GM12865 (cell line): ENCODE results near the gene EIPR1.

ENCODE experiments used
- DNase-seq: peaks from one replicate; pipeline ENCODE4 v3.0.0; 2010; ENCODE audit warnings: low read depth
- H3K4me3 ChIP-seq: 2 replicates; pipeline ENCODE4 v1.5.1; 2011; ENCODE audit warnings: mild to moderate bottlenecking, low read depth, low read length, control low read depth
- TF ChIP-seq, protein P1 (sequence below): IDR thresholded peaks from 2 replicates; pipeline ENCODE4 v1.5.1; 2011; ENCODE audit warnings: low read length, control low read depth, low read depth, inconsistent platforms; ENCODE audit not compliant: insufficient read depth; ENCODE audit errors: missing control alignments

The EIPR1 gene

DNA sequence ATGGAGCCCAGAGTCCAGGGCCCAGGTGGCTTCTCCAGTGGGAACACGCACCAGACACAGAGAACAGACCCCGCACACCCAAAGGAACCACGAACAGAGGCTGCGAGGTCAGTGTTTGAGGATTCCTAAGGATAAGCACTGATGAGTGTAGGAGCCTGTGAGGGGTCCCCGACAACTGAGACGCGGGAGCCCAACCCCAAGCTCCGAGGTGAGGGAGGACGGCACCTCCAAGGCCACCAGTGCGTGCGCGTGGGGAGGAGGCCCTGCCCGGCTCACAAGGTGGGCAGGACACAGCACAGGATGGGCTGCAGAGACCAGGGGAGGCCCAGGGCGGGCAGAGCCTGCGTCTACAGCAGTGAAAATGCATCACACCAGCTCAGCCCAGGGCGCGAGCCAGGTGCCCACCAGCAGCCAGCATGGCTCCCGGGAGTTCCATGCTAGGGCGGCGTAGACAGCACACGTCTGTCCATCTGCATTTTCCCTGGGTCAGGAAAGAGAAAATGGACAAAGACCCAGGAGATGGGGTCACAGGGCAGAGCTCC is 189.1 kb downstream of the EIPR1 start:
- no peak for DNase-seq
- TF ChIP-seq, protein P1, sequence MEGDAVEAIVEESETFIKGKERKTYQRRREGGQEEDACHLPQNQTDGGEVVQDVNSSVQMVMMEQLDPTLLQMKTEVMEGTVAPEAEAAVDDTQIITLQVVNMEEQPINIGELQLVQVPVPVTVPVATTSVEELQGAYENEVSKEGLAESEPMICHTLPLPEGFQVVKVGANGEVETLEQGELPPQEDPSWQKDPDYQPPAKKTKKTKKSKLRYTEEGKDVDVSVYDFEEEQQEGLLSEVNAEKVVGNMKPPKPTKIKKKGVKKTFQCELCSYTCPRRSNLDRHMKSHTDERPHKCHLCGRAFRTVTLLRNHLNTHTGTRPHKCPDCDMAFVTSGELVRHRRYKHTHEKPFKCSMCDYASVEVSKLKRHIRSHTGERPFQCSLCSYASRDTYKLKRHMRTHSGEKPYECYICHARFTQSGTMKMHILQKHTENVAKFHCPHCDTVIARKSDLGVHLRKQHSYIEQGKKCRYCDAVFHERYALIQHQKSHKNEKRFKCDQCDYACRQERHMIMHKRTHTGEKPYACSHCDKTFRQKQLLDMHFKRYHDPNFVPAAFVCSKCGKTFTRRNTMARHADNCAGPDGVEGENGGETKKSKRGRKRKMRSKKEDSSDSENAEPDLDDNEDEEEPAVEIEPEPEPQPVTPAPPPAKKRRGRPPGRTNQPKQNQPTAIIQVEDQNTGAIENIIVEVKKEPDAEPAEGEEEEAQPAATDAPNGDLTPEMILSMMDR, result no peak
- no peak overlapping the region for H3K4me3 ChIP-seq

DNA sequence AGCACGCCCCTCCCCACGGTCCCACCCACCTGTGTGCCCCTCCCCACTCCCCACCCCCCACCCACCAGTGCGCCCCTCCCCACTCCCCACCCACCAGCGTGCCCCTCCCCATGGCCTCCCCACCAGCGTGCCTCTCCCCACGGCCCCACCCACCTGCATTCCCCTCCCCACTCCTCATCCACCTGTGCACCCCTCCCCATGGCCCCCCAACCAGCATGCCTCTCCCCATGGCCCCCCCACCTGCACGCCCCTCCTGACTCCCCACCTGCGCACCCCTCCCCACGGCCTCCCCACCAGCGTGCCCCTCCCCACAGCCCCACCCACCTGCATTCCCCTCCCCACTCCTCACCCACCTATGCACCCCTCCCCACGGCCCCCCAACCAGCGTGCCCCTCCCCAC is 190.2 kb downstream of the EIPR1 start:
- no peak overlapping the region for H3K4me3 ChIP-seq
- TF ChIP-seq, protein P1, result no peak
- no peak for DNase-seq

- TF ChIP-seq, protein P1, result no peak
- H3K4me3 ChIP-seq, result no peak overlapping the region
- no peak for DNase-seq
Measured at GRCh38 chr2:3186766-3187165, 190.9 kb downstream of the EIPR1 start.

GRCh38 chr2:3185910-3186309 is 191.7 kb downstream of the EIPR1 start:
- TF ChIP-seq, protein P1, result no peak
- no peak for DNase-seq
- H3K4me3 ChIP-seq, result no peak overlapping the region

GRCh38 chr2:3185256-3185655 is 192.4 kb downstream of the EIPR1 start:
- DNase-seq, result no peak
- TF ChIP-seq, protein P1, result no peak
- H3K4me3 ChIP-seq, result no peak overlapping the region

GRCh38 chr2:3184167-3184566 is 193.5 kb downstream of the EIPR1 start:
- DNase-seq, result no peak
- no peak overlapping the region for H3K4me3 ChIP-seq
- TF ChIP-seq, protein P1, result no peak

- no peak for DNase-seq
- H3K4me3 ChIP-seq, result no peak overlapping the region
- TF ChIP-seq, protein P1, result no peak
Measured at GRCh38 chr2:3183766-3184165, 193.9 kb downstream of the EIPR1 start.
